Omental fat pad (tissue), 4 donors: Measurements from ENCODE around the gene FARP2. TPM values are rescaled to one million over a fixed set of nuclear protein-coding genes. Genes with fewer than 3 reads are reported as not detected.

Source experiments
- ATAC-seq: fragments of 150-250 bp; one replicate; pipeline ENCODE4 v1.9.1; 2016; ENCODE audit warnings: mild to moderate bottlenecking, moderate library complexity; ENCODE audit not compliant: low FRiP score
- DNase-seq: peaks from one replicate; pipeline ENCODE4 v3.0.0-alpha.2; 2019; ENCODE audit warnings: low spot score
- CTCF ChIP-seq, 3 donors: fragments of 450-650 bp; IDR thresholded peaks; one replicate each; pipeline ENCODE4 v1.5.1; 2016 to 2017; ENCODE audit warnings: antibody characterized with exemption in 3 of 3, mild to moderate bottlenecking in 3 of 3, moderate library complexity in 2 of 3
- total RNA-seq, 4 donors: library from RNA; depleted of rRNA; stranded (reverse); fragments of >200 nt; gene quantifications; one replicate each; pipeline ENCODE4 v1.1.0, GENCODE V29; 2016

Gene FARP2
- total RNA-seq, 4 donors from 2014 or later, result 27.6 to 65.8 (median 34.1) TPM

- ATAC-seq (no peak), DNase-seq (no peak)
- TF ChIP-seq CTCF (IDR thresholded peaks at IDR 0.05), result no peak
Measured at GRCh38 chr2:241459520-241459919, 103.4 kb downstream of the FARP2 start.

GRCh38 chr2:241460631-241461030, 104.5 kb downstream of the FARP2 start:
- no peak for TF ChIP-seq CTCF (IDR thresholded peaks at IDR 0.05)
- DNase-seq, result no peak

GRCh38 chr2:241461693-241462677, 105.9 kb downstream of the FARP2 start:
- DNase-seq, result no peak
- no peak for TF ChIP-seq CTCF (IDR thresholded peaks at IDR 0.05)
- ATAC-seq, result no peak

More at GRCh38 chr2:241460631-241461030, 104.5 kb downstream of the FARP2 start:
- no peak for ATAC-seq

- no peak for DNase-seq
- TF ChIP-seq CTCF (IDR thresholded peaks at IDR 0.05), result no peak
Measured at GRCh38 chr2:241463276-241464135, 107.4 kb downstream of the FARP2 start.

GRCh38 chr2:241465543-241465942, 109.5 kb downstream of the FARP2 start:
- ATAC-seq, result no peak
- no peak for TF ChIP-seq CTCF (IDR thresholded peaks at IDR 0.05)
- no peak for DNase-seq

More at GRCh38 chr2:241463276-241464135, 107.4 kb downstream of the FARP2 start:
- no peak for ATAC-seq

GRCh38 chr2:241466230-241466629, 110.1 kb downstream of the FARP2 start:
- no peak for DNase-seq

More at GRCh38 chr2:241466230-241466629, 110.1 kb downstream of the FARP2 start:
- ATAC-seq, result no peak
- no peak for TF ChIP-seq CTCF (IDR thresholded peaks at IDR 0.05)
